MCF 10A (cell line): Measurements from ENCODE around the gene BRI3BP. TPM values are rescaled to one million over a fixed set of nuclear protein-coding genes. Genes with fewer than 3 reads are reported as not detected.
"Not testable (repeated sequence)": the region's sequence is repeated elsewhere in the genome, so short reads cannot be mapped to it uniquely, and the experiment has no call there.

ENCODE experiments used
- BruUV-seq: library from RNA; stranded (reverse); fragments of 400-500 nt; replicated peaks from 2 replicates; lab custom pipeline; 2021; lab: Mats Ljungman, UMichigan
- CTCF ChIA-PET: fragments of 300-600 bp; sonication (Branson Sonifier 250); formaldehyde crosslinking; extraction: SDS; loops from one replicate; lab custom pipeline; 2021; ENCODE audit warnings: antibody characterized with exemption, inconsistent platforms; lab: Yijun Ruan, JAX
- POLR2A ChIA-PET: fragments of 300-600, 350-650 bp; sonication (Branson Sonifier 250); formaldehyde crosslinking; extraction: SDS; loops from one replicate; lab custom pipeline; 2020; ENCODE audit warnings: antibody characterized with exemption, inconsistent platforms; lab: Yijun Ruan, JAX
- DNase-seq: peaks from one replicate; pipeline ENCODE4 v3.0.0-alpha.2; 2018; ENCODE audit not compliant: unreplicated experiment
- H3K27ac Mint-ChIP-seq: one replicate; pipeline ENCODE4 v1.8.0; 2022; ENCODE audit warnings: mild to moderate bottlenecking, low read depth, mixed read lengths; ENCODE audit not compliant: unreplicated experiment
- H3K27me3 Mint-ChIP-seq: one replicate; pipeline ENCODE4 v1.8.0; 2022; ENCODE audit warnings: mixed read lengths; ENCODE audit not compliant: insufficient read depth, unreplicated experiment
- H3K36me3 Mint-ChIP-seq: one replicate; pipeline ENCODE4 v1.8.0; 2022; ENCODE audit warnings: mild to moderate bottlenecking, moderate library complexity, mixed read lengths; ENCODE audit not compliant: insufficient read depth, unreplicated experiment
- H3K4me1 Mint-ChIP-seq: one replicate; pipeline ENCODE4 v1.8.0; 2022; ENCODE audit warnings: mixed read lengths; ENCODE audit not compliant: insufficient read depth, unreplicated experiment
- H3K4me3 Mint-ChIP-seq: one replicate; pipeline ENCODE4 v1.8.0; 2022; ENCODE audit warnings: mild to moderate bottlenecking, moderate library complexity, mixed read lengths; ENCODE audit not compliant: unreplicated experiment
- H3K9me3 Mint-ChIP-seq: one replicate; pipeline ENCODE4 v1.8.0; 2022; ENCODE audit warnings: mixed read lengths; ENCODE audit not compliant: unreplicated experiment
- CTCF ChIP-seq: fragments of 200-600 bp; IDR thresholded peaks from one replicate; pipeline ENCODE4 v1.8.0; 2022; ENCODE audit warnings: antibody characterized with exemption, mild to moderate bottlenecking; ENCODE audit not compliant: unreplicated experiment
- intact Hi-C: fragments of 100-400 bp; cut with micrococcal nuclease; formaldehyde crosslinking; loops from 2 replicates; pipeline ENCODE4 v1.14.1; 2022
- total RNA-seq: library from RNA; stranded (reverse); gene quantifications from 2 replicates; pipeline ENCODE4 v1.2.3, GENCODE V29; 2022

BRI3BP gene
- total RNA-seq, 1 experiment from 2014 or later, result 11.9 TPM

DNA sequence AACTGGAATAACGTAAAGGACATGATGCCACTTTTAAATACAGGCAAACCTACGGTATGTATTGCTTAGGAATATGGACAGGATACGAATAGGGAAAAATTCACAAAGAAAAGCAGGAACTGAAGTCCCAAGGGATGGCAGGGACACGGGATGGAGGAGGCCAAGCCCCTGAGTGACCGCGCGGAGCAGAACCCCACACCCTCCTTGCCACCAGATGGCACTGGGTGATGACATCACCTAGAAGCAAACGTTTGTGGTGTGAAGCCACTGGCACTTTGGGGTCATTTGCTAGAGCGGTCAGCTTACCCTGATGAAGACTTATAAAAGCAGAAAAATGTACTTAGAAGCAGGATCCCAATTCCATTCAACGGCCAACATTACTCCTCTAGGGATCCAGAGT, 13.9 kb upstream of the BRI3BP start:
- BruUV-seq, result no TSS peak
- POLR2A ChIA-PET, result no interaction called here
- H3K27ac Mint-ChIP-seq, result no peak overlapping the region

GRCh38 chr12:124980098-124980892, 13.2 kb upstream of the BRI3BP start:
- CTCF ChIA-PET, result interaction anchor here (0.6 kb wide), 1 partner anchor 351 kb away, joined by 3 read pairs; no protein-coding TSS in a partner anchor
- intact Hi-C loops, result no loop called here

More for the DNA sequence above, 13.9 kb upstream of the BRI3BP start:
- Mint-ChIP-seq H3K4me3 (no peak overlapping the region), H3K27me3 (no peaks in the 10 kb centered on the region), H3K36me3 (peaks cover 70% of the 10 kb centered on the region), H3K4me1 (no peaks in the 10 kb centered on the region), H3K9me3 (no peaks in the 10 kb centered on the region)
- CTCF ChIA-PET, result no interaction called here
- intact Hi-C loops, result no loop called here
- no peak for DNase-seq
- no peak for TF ChIP-seq CTCF

GRCh38 chr12:124986876-124987275, 6.6 kb upstream of the BRI3BP start:
- DNase-seq, H3K4me1 Mint-ChIP-seq, H3K9me3 Mint-ChIP-seq, BruUV-seq, POLR2A ChIA-PET, H3K27ac Mint-ChIP-seq, intact Hi-C loops, H3K4me3 Mint-ChIP-seq, H3K27me3 Mint-ChIP-seq: not testable (repeated sequence)
- CTCF ChIA-PET, result interaction anchor here (1.1 kb wide), 1 partner anchor 46 kb away, joined by 5 read pairs; no protein-coding TSS in a partner anchor
- peaks cover 38% of the 10 kb centered on the region for H3K36me3 Mint-ChIP-seq

More at GRCh38 chr12:124980098-124980892, 13.2 kb upstream of the BRI3BP start:
- no peaks in the 10 kb centered on the region for H3K4me1 Mint-ChIP-seq
- no peak for TF ChIP-seq CTCF
- no peaks in the 10 kb centered on the region for H3K27me3 Mint-ChIP-seq
- H3K36me3 Mint-ChIP-seq, result peaks cover 70% of the 10 kb centered on the region
- H3K4me3 Mint-ChIP-seq, result no peak overlapping the region
- H3K27ac Mint-ChIP-seq, result no peak overlapping the region
- no peak for DNase-seq
- POLR2A ChIA-PET, result no interaction called here
- no TSS peak for BruUV-seq
- no peaks in the 10 kb centered on the region for H3K9me3 Mint-ChIP-seq

- peak; percentile 54 for TF ChIP-seq CTCF
- peak; percentile 80 for DNase-seq
- H3K27ac Mint-ChIP-seq, result peak overlapping the region; percentile 25
- H3K9me3 Mint-ChIP-seq, result no peaks in the 10 kb centered on the region
- ChIA-PET POLR2A (interaction anchor here (0.6 to 3.4 kb wide), 8 partner anchors 54 to 106 kb away, joined by 3 to 31 read pairs (median 4); partner anchors contain the start of genes AACS and UBC), CTCF (interaction anchor here (0.6 to 2.6 kb wide), 6 partner anchors 19 to 1449 kb away, joined by 3 to 13 read pairs (median 4); no protein-coding TSS in a partner anchor)
- peaks cover 15% of the 10 kb centered on the region for H3K4me1 Mint-ChIP-seq
- BruUV-seq, result no TSS peak
- H3K4me3 Mint-ChIP-seq, result peak overlapping the region; percentile 93
- intact Hi-C loops, result loop anchor here (5.0 kb wide), 2 partner anchors 74 to 89 kb away; partner anchors contain the start of gene AACS
- H3K36me3 Mint-ChIP-seq, result no peaks in the 10 kb centered on the region
- no peaks in the 10 kb centered on the region for H3K27me3 Mint-ChIP-seq
Measured at GRCh38 chr12:124992874-124993625, 395 bp upstream of the BRI3BP start.
